AG04450 (cell line): ENCODE results near the gene ERCC3. TPM values are rescaled to one million over a fixed set of nuclear protein-coding genes. Genes with fewer than 3 reads are reported as not detected.
"Not testable (repeated sequence)": the region's sequence is repeated elsewhere in the genome, so short reads cannot be mapped to it uniquely, and the experiment has no call there.

Experiments
- CTCF ChIA-PET: fragments of 300-600, 350-600 bp; formaldehyde crosslinking; extraction: SDS; loops from one replicate; lab custom pipeline; 2022; ENCODE audit warnings: antibody characterized with exemption, inconsistent platforms; lab: Charles Lee
- POLR2A ChIA-PET: fragments of 350-600 bp; formaldehyde crosslinking; extraction: SDS; loops from one replicate; lab custom pipeline; 2021; ENCODE audit warnings: antibody characterized with exemption, inconsistent platforms; lab: Yijun Ruan, JAX
- DNase-seq: peaks from one replicate; pipeline ENCODE4 v3.0.0-alpha.2; 2011; ENCODE audit warnings: low read depth, low spot score
- H3K27ac ChIP-seq: one replicate; pipeline ENCODE4 v1.5.1; 2012; ENCODE audit warnings: low read depth, low read length, control low read depth
- H3K27me3 ChIP-seq: one replicate; pipeline ENCODE4 v1.6.0; 2012; ENCODE audit warnings: low read length; ENCODE audit not compliant: control insufficient read depth, insufficient read depth
- H3K4me3 ChIP-seq: 2 replicates; pipeline ENCODE4 v1.5.1; 2011; ENCODE audit warnings: mild to moderate bottlenecking, low read depth, low read length, control low read depth
- H3K9me3 ChIP-seq: 2 replicates; pipeline ENCODE4 v1.5.1; 2012; ENCODE audit warnings: low read length; ENCODE audit not compliant: control insufficient read depth, insufficient read depth
- polyA plus RNA-seq: library from polyadenylated mRNA; depleted of rRNA; stranded (reverse); fragments of >200 nt; gene quantifications from 2 replicates; pipeline ENCODE4 v1.2.3, GENCODE V29; 2011; rRNA removed
- small RNA-seq: library from RNA; depleted of rRNA; stranded (forward); fragments of <200 nt; gene quantifications from one replicate; pipeline ENCODE3, GENCODE V24; 2012; ENCODE audit warnings: low read depth; ENCODE audit not compliant: insufficient read length
- TF ChIP-seq, protein P1 (sequence below): IDR thresholded peaks from 2 replicates; pipeline ENCODE4 v1.5.1; 2011; ENCODE audit warnings: low read depth, low read length, control low read depth, inconsistent platforms

ERCC3 gene
- polyA plus RNA-seq, 1 experiment = 53.5 TPM

DNA sequence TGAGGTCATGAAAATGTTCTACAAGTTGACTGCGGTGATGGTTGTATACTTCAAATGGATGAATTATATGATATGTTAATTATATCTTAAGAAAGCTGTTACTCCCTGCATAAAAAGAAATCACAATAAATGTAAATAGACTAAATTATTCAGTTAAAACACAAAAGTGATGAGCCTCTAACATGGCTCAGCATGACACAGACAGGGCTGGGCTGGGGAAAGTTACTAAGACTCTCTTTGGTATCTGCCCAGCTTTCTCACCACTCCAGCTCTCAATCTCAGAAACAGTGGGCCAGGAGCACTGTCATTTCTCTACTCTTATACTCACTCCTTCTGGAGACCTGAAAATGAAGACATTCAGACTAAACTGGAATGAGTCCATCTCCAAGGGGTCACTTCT lies 77.4 kb downstream of the ERCC3 start:
- peaks cover 49% of the 10 kb centered on the region for H3K27me3 ChIP-seq
- CTCF ChIA-PET = no interaction called here
- H3K9me3 ChIP-seq = peaks cover 7% of the 10 kb centered on the region
- POLR2A ChIA-PET = no interaction called here
- no peak overlapping the region for H3K4me3 ChIP-seq
- no peak for DNase-seq
- TF ChIP-seq, protein P1, sequence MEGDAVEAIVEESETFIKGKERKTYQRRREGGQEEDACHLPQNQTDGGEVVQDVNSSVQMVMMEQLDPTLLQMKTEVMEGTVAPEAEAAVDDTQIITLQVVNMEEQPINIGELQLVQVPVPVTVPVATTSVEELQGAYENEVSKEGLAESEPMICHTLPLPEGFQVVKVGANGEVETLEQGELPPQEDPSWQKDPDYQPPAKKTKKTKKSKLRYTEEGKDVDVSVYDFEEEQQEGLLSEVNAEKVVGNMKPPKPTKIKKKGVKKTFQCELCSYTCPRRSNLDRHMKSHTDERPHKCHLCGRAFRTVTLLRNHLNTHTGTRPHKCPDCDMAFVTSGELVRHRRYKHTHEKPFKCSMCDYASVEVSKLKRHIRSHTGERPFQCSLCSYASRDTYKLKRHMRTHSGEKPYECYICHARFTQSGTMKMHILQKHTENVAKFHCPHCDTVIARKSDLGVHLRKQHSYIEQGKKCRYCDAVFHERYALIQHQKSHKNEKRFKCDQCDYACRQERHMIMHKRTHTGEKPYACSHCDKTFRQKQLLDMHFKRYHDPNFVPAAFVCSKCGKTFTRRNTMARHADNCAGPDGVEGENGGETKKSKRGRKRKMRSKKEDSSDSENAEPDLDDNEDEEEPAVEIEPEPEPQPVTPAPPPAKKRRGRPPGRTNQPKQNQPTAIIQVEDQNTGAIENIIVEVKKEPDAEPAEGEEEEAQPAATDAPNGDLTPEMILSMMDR = no peak
- H3K27ac ChIP-seq = no peak overlapping the region

DNA sequence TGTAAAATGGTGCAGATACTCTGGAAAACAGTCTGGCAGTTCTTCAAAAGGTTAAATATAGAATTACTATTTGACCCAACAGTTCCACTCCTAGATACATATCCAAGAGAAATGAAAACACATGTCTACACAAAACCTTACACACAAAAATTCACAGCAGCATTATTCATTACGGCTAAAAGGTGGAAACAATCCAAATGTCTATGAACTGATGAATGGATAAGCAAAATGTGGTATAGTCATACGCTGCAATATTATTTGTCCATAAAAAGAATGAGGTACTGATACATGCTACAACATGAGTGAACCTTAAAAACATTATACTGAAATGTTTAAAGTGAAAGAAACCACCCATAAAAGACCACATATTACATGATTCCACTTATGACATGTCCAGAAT lies 77.8 kb downstream of the ERCC3 start:
- Histone ChIP-seq H3K27me3 (peaks cover 46% of the 10 kb centered on the region), H3K4me3 (no peak overlapping the region), H3K27ac (no peak overlapping the region), H3K9me3 (peaks cover 7% of the 10 kb centered on the region)
- TF ChIP-seq, protein P1 = no peak
- no peak for DNase-seq
- POLR2A ChIA-PET = no interaction called here
- CTCF ChIA-PET = no interaction called here

DNA sequence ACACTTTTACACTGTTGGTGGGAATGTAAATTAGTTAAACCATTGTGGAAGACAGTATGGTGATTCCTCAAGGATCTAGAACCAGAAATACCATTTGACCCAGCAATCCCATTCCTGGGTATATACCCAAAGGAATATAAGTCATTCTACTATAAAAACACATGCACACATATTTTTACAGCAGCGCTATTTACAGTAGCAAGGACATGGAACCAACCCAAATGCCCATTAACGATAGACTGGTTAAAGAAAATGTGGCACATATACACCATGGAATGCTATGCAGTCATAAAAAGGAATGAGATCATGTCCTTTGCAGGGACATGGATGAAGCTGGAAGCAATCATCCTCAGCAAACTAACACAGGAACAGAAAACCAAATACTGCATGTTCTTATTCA lies 79.7 kb downstream of the ERCC3 start:
- DNase-seq, POLR2A ChIA-PET, CTCF ChIA-PET, H3K4me3 ChIP-seq, H3K27ac ChIP-seq, H3K9me3 ChIP-seq: not testable (repeated sequence)
- H3K27me3 ChIP-seq = peaks cover 31% of the 10 kb centered on the region

DNA sequence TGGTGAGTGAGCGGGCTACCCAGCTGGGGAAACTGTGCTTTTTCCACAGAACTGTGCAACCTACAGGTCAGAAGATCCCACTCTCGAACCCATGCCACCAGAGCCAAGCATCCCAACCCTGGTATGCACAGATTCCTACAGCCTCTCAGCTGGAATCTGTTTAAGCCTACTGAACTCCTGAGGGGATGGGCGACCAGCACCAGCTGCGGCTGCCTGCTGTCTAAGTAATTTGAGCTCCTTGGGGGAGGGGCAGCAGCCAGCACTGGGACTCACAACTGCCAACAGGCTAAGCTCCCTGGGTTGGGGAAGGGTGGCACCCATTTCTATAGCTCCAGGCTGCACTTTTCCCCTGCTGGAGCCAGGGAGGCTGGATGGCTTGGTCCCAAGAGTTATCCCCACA lies 85.6 kb downstream of the ERCC3 start:
- POLR2A ChIA-PET = interaction anchor here (0.6 kb wide), 2 partner anchors 61 to 202 kb away, joined by 3 to 5 read pairs; no protein-coding TSS in a partner anchor
- TF ChIP-seq, protein P1 = no peak
- DNase-seq = no peak
- Histone ChIP-seq H3K27me3 (peaks cover 25% of the 10 kb centered on the region), H3K27ac (no peak overlapping the region), H3K9me3 (no peaks in the 10 kb centered on the region), H3K4me3 (no peak overlapping the region)
- CTCF ChIA-PET = no interaction called here

Small RNAs within 50 kb of the gene (small RNA-seq; reads per million reads assigned to genes)
- not detected for gene RNU6-1147P

Other genes starting within 250 kb of the ERCC3 start
- 32.4 and 35.7 TPM in 2 replicates for gene BIN1, start 187.0 kb downstream of the ERCC3 start, polyA plus RNA-seq
- gene CYP27C1, start 73.8 kb downstream of the ERCC3 start, polyA plus RNA-seq = not detected in 2 replicates
- gene MAP3K2, start 93.8 kb upstream of the ERCC3 start, polyA plus RNA-seq = 14.9 and 15.5 TPM in 2 replicates
- not detected in 2 replicates for gene PROC, start 124.3 kb upstream of the ERCC3 start, polyA plus RNA-seq
- gene IWS1, start 232.3 kb upstream of the ERCC3 start, polyA plus RNA-seq = 42.2 and 55.0 TPM in 2 replicates
- 0.02 TPM in 1 of 2 replicates, not detected in the other for gene MYO7B, start 241.5 kb upstream of the ERCC3 start, polyA plus RNA-seq